ENCODE measurements around the gene ZKSCAN1.

The ZKSCAN1 gene

DNA sequence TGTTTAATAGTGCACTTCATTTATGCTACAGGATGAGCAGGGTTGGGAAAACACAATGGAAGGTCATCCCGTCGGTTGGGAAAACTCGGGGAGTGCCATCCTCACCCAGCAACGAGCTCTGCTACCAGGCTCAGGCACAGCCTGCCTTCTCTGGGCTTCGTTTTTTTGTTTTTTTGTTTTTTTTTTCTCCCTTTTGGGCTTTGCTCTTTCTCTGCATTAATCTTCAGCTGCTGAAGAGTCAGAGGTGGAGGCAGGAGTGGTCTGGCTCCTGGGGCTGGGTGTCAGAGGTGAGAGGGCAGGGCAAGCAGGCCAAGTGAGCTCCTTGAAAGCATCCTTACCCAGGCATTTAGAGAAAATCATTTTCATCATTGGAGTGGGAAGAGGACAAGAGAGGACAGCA lies 54.6 kb downstream of the ZKSCAN1 start:
- no peak overlapping the region for H3K4me3 ChIP-seq (ENCODE audit: low read depth, low read length)
- DNase-seq (ENCODE audit: low read depth) = no peak

DNA sequence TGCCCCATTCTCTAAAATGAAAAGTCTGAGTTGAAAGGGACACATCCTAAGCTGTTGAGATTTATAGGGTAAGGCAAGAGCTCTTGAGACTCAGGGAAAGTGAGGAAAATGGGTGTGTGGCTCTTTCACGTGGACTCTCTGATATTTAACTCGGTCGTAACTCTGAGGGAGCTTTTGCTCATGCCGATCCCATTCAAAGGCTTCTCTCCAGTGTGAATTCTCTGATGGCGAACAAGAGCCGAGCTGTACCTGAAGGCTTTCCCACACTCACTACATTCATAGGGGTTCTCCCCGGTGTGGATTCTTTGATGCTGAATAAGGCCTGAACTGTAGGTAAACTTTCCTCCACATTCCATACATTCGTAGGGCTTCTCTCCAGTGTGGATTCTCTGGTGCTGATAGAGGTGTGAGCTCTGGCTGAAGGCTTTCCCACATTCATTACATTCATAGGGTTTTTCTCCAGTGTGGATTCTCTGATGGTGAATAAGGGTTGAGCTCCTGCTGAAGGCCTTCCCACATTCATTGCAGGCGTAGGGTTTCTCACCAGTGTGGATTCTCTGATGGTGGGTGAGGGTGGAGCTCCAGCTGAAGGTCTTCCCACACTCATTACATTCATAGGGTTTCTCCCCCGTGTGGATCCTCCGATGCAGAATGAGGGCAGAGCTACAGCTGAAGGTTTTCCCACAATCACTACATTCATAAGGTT lies 55.8 kb downstream of the ZKSCAN1 start:
- TF ChIP-seq, protein P1, sequence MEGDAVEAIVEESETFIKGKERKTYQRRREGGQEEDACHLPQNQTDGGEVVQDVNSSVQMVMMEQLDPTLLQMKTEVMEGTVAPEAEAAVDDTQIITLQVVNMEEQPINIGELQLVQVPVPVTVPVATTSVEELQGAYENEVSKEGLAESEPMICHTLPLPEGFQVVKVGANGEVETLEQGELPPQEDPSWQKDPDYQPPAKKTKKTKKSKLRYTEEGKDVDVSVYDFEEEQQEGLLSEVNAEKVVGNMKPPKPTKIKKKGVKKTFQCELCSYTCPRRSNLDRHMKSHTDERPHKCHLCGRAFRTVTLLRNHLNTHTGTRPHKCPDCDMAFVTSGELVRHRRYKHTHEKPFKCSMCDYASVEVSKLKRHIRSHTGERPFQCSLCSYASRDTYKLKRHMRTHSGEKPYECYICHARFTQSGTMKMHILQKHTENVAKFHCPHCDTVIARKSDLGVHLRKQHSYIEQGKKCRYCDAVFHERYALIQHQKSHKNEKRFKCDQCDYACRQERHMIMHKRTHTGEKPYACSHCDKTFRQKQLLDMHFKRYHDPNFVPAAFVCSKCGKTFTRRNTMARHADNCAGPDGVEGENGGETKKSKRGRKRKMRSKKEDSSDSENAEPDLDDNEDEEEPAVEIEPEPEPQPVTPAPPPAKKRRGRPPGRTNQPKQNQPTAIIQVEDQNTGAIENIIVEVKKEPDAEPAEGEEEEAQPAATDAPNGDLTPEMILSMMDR (IDR thresholded peaks at IDR 0.05; ENCODE audit: low read depth, low read length, missing control alignments) = no peak
- DNase-seq (ENCODE audit: low read depth) = no peak
- no peak overlapping the region for H3K4me3 ChIP-seq (ENCODE audit: low read depth, low read length)

More for the DNA sequence above, 54.6 kb downstream of the ZKSCAN1 start:
- TF ChIP-seq, protein P1 (IDR thresholded peaks at IDR 0.05; ENCODE audit: low read depth, low read length, missing control alignments) = no peak

DNA sequence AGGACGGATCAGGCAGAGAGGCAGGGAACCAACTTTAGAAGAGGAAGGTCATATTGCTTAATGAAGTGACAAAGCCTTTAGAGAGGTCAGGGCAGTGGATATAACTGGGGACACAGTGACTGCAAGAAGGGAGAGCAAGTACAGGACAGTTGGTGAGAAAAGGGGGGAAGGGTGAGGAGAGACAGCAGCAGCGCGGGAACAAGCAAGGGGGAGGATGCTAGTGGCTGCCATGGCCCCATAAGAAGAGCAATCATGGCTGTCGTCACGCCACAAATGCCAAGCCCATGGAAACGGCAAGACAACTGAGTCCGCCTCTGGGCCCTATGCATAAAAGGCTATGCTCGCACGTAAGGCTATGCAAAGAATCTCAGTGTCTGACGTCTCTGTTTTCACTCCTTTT lies 57.1 kb downstream of the ZKSCAN1 start:
- no peak for DNase-seq (ENCODE audit: low read depth)
- TF ChIP-seq, protein P1 (IDR thresholded peaks at IDR 0.05; ENCODE audit: low read depth, low read length, missing control alignments) = no peak
- H3K4me3 ChIP-seq (ENCODE audit: low read depth, low read length) = no peak overlapping the region

DNA sequence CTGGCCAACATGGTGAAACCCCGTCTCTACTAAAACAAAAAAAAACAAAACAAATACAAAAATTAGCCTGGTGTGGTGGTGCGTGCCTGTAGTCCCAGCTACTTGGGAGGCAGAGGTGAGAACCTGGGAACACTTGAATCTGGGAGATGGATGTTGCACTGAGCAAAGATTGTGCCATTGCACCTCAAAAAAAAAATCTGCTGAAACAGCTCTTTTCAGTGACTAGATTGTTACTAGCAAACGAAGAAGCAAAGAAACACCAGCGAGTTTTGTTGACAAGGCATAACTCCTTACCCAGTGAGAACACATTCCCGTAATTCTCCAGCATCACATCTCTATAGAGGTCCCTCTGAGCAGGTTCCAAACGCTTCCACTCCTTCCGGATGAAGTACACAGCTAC lies 59.4 kb downstream of the ZKSCAN1 start:
- no peak overlapping the region for H3K4me3 ChIP-seq (ENCODE audit: low read depth, low read length)
- TF ChIP-seq, protein P1 (IDR thresholded peaks at IDR 0.05; ENCODE audit: low read depth, low read length, missing control alignments) = no peak
- DNase-seq (ENCODE audit: low read depth) = no peak

DNA sequence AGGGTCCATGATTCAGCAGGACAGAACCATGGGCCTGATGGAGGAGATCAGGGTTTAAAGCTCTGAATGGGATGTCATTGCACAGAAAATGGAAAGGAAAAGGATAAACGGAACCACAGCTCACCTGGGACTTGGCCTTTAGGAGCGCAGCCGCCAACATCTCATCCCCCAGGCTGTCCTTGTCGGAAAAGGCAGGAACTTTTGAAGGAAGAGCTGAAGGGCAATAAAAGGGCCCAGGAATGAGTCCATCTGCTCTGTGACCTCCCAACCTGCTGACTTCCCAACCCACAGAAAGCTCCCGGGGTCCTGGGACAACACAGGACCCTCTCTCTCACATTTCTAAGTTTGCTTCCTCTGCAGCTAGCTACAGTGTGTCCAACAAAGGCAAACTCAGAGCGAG lies 60.0 kb downstream of the ZKSCAN1 start:
- no peak overlapping the region for H3K4me3 ChIP-seq (ENCODE audit: low read depth, low read length)
- TF ChIP-seq, protein P1 (IDR thresholded peaks at IDR 0.05; ENCODE audit: low read depth, low read length, missing control alignments) = no peak
- no peak for DNase-seq (ENCODE audit: low read depth)

DNA sequence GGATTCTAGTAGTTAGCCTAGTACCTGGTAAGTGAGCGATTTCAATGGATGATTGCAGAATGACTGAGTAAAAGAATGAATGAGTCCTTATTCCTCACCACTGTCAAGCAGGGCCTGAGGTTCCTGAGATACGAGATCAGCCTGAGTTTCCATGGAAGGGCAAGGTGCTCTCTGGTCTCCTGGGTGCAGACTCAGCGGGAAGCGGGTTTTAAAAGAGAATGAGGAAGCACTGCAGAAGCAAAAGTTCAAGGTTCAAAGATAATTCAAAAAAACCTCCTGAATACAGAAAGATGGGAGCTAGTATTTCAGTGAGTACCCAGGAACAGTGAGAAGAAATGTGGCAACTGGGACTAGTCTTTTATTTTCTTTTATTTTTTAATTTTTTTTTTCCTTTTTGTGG lies 61.8 kb downstream of the ZKSCAN1 start:
- TF ChIP-seq, protein P1 (IDR thresholded peaks at IDR 0.05; ENCODE audit: low read depth, low read length, missing control alignments) = no peak
- no peak overlapping the region for H3K4me3 ChIP-seq (ENCODE audit: low read depth, low read length)
- no peak for DNase-seq (ENCODE audit: low read depth)

DNA sequence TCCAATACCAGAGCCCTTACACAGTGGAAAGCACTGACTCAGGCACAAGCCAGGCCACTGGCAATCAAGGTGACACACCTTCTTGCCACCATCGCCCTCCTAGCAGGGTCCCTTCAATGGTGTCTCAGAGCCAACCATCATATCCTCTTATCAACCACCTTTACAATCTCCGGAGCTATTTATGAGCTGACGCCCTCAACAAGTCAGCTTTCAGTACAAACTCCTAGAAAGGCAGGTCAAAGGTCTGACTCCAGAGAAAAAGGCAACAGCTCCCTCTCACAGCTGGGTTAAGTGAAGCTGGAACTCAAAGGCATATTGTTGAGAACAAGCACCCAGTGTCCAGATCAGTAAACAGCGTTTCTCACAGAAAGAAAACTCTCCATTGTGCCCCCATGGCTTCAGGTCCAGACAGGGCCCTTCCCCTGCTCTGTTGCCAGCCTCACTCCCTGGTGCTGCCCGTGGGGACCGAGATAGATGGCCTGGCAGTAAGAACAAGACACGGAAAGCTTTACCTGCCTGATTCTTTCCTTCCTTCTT lies 63.7 kb downstream of the ZKSCAN1 start:
- no peak for DNase-seq (ENCODE audit: low read depth)
- TF ChIP-seq, protein P1 (IDR thresholded peaks at IDR 0.05; ENCODE audit: low read depth, low read length, missing control alignments) = no peak
- no peak overlapping the region for H3K4me3 ChIP-seq (ENCODE audit: low read depth, low read length)
